Measurements from ENCODE around the gene RNF43. TPM values are rescaled to one million over a fixed set of nuclear protein-coding genes. Genes with fewer than 3 reads are reported as not detected.

The RNF43 gene
- total and polyA plus RNA-seq, 2 experiments from 2014 or later: under 0.01 to 0.23 TPM

DNA sequence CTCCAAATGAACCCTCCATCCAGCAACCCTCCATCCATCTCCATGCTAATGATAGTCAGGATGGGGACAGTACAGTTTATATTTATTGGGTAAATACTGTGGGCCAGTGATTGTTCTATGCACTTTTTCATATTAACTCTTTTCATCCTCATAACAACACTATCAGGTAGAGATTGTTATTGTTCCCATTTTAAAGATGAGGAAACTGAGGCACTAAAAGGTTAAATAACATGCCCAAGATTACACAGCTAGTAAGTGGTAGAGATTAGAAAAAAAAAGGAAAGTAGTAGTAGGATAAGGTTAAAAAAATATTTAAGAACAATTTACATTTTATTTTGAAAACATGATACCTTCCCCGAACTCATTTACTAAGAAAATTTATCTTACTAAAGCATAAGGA, 43.4 kb downstream of the RNF43 start:
- Histone ChIP-seq H4K20me1 (ENCODE audit: insufficient read depth) (no peaks in the 10 kb centered on the region), H3K79me2 (ENCODE audit: insufficient read depth) (no peaks in the 10 kb centered on the region), H2AFZ (no peak overlapping the region), H3K27ac (no peak overlapping the region), H3K27me3 (replicated peaks; ENCODE audit: insufficient read depth) (no peaks in the 10 kb centered on the region; the same call in 1 of the 2 replicates), H3K9ac (no peak overlapping the region), H3F3A (ENCODE audit: insufficient read depth) (no peaks in the 10 kb centered on the region), H3K9me3 (ENCODE audit: low read depth) (no peaks in the 10 kb centered on the region), H3K9me2 (ENCODE audit: insufficient read depth) (no peaks in the 10 kb centered on the region), H3K4me1 (ENCODE audit: insufficient read depth) (no peaks in the 10 kb centered on the region), H3K4me2 (ENCODE audit: unreplicated experiment) (no peak overlapping the region), H3K36me3 (ENCODE audit: low read depth) (no peaks in the 10 kb centered on the region), H3K4me3 (no peak overlapping the region)
- WGBS, 2 experiments (ENCODE audit: low coverage in 1 of 2, low lambda C conversion rate in 2 of 2, missing lambda C conversion rate in 2 of 2): 40 to 45% methylated on average over 1 of the region's 1 CpG
- DNase-seq: no peak
- TF ChIP-seq EZH2phosphoT487 (IDR thresholded peaks at IDR 0.05; ENCODE audit: insufficient read depth, low read depth) (no peak), EZH2 (IDR thresholded peaks at IDR 0.05; ENCODE audit: insufficient read depth, poor library complexity, severe bottlenecking) (no peak)
- in situ Hi-C loops (cut with MboI): no loop called here

DNA sequence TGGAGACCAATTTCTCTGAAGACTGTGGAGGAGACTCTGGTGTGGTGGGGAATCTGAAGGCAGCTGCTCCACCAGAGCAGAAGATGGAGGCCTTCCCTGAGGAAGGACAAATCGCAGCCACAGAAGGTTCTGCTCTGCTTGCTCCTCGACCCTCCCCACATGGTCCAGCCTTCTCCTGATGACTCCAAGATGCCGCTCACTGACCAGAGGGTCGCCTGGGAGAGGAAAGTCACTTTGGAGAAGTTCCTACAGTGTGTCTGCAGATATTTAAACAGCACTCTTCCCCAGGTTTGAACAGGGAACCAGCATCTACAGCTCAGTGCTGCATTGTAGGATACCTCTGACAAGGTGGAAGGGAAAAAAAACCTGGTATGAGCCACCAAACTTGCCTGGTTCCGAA, 44.3 kb downstream of the RNF43 start:
- no peak for TF ChIP-seq EZH2 (IDR thresholded peaks at IDR 0.05; ENCODE audit: insufficient read depth, poor library complexity, severe bottlenecking)
- TF ChIP-seq EZH2phosphoT487 (IDR thresholded peaks at IDR 0.05; ENCODE audit: insufficient read depth, low read depth): no peak
- H2AFZ ChIP-seq: no peak overlapping the region
- no peak overlapping the region for H3K4me3 ChIP-seq
- in situ Hi-C loops (cut with MboI): no loop called here
- no peak for DNase-seq
- H3F3A ChIP-seq (ENCODE audit: insufficient read depth): no peaks in the 10 kb centered on the region
- no peaks in the 10 kb centered on the region for H3K4me1 ChIP-seq (ENCODE audit: insufficient read depth)
- no peaks in the 10 kb centered on the region for H4K20me1 ChIP-seq (ENCODE audit: insufficient read depth)
- no peak overlapping the region for H3K27ac ChIP-seq
- no peak overlapping the region for H3K4me2 ChIP-seq (ENCODE audit: unreplicated experiment)
- no peaks in the 10 kb centered on the region for H3K9me3 ChIP-seq (ENCODE audit: low read depth)
- no peaks in the 10 kb centered on the region for H3K36me3 ChIP-seq (ENCODE audit: low read depth)
- no peaks in the 10 kb centered on the region; the same call in 1 of the 2 replicates for H3K27me3 ChIP-seq (replicated peaks; ENCODE audit: insufficient read depth)
- WGBS, 2 experiments (ENCODE audit: low coverage in 1 of 2, low lambda C conversion rate in 2 of 2, missing lambda C conversion rate in 2 of 2): 25 to 28% methylated on average over 5 of the region's 5 CpGs
- H3K9me2 ChIP-seq (ENCODE audit: insufficient read depth): no peaks in the 10 kb centered on the region
- H3K9ac ChIP-seq: no peak overlapping the region
- H3K79me2 ChIP-seq (ENCODE audit: insufficient read depth): no peaks in the 10 kb centered on the region

DNA sequence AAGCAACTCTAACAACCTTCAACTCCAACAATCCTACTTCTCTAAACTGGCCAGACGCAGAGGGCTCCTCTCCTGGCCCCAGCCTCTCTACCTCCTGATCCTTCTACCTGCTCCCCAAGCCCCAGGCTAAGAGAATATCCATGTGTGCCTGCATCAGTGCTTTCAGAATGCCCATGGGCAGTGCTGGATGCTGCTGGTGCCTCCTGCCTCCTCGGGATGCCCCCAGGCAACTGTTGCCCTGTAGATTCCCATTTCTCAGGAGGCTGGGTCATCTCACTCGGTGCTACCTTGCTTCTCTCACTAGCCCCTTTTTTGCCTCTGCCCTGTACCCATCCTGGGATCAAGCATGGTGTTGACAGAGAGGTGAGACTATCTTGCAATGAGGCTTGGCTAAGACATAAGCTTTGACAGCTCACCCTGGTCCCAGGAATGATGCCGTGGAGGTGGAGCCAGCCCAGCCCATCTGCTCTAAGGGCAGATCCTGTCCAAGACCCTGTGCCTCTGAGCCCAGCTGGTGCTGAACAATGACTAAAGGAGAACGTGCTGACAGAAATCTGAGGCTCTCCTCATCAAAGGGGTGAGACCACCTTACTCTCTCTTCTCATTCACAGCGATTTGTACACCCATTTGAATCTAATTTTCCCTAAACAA, 45.9 kb downstream of the RNF43 start:
- in situ Hi-C loops (cut with MboI): no loop called here
- Histone ChIP-seq H2AFZ (no peak overlapping the region), H3F3A (ENCODE audit: insufficient read depth) (no peaks in the 10 kb centered on the region), H3K79me2 (ENCODE audit: insufficient read depth) (no peaks in the 10 kb centered on the region), H3K4me1 (ENCODE audit: insufficient read depth) (no peaks in the 10 kb centered on the region), H3K4me2 (ENCODE audit: unreplicated experiment) (no peak overlapping the region), H3K36me3 (ENCODE audit: low read depth) (no peaks in the 10 kb centered on the region), H3K9me3 (ENCODE audit: low read depth) (no peaks in the 10 kb centered on the region), H3K27ac (no peak overlapping the region), H4K20me1 (ENCODE audit: insufficient read depth) (no peaks in the 10 kb centered on the region), H3K9me2 (ENCODE audit: insufficient read depth) (no peaks in the 10 kb centered on the region), H3K4me3 (no peak overlapping the region), H3K9ac (no peak overlapping the region), H3K27me3 (replicated peaks; ENCODE audit: insufficient read depth) (no peaks in the 10 kb centered on the region; the same call in 1 of the 2 replicates)
- 26 to 27% methylated on average over 6 of the region's 6 CpGs for WGBS, 2 experiments (ENCODE audit: low coverage in 1 of 2, low lambda C conversion rate in 2 of 2, missing lambda C conversion rate in 2 of 2)
- DNase-seq: no peak
- TF ChIP-seq EZH2 (IDR thresholded peaks at IDR 0.05; ENCODE audit: insufficient read depth, poor library complexity, severe bottlenecking): no peak
- no peak for TF ChIP-seq EZH2phosphoT487 (IDR thresholded peaks at IDR 0.05; ENCODE audit: insufficient read depth, low read depth)

DNA sequence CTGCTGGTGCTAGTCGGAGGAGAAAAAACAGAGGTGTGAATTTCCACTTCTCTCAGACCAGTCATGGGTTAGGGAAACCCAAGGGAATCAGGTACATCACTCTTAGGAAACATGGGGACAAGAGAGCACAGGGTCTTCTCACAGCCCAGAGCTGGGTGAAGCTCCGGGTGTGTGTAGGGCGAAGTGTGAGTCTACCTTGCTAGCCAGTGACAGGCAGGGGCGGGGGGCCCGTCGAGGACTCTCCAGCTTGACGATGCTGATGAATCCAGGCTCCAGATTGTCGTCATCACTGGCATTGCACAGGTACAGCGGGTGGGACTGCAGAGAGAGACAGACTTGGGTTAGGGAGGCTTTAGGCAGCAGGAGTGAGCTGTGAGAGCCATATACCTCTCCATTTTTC, 46.6 kb downstream of the RNF43 start:
- 40 to 46% methylated on average over 9 of the region's 9 CpGs for WGBS, 2 experiments (ENCODE audit: low coverage in 1 of 2, low lambda C conversion rate in 2 of 2, missing lambda C conversion rate in 2 of 2)
- in situ Hi-C loops (cut with MboI): no loop called here
- Histone ChIP-seq H3K9me3 (ENCODE audit: low read depth) (no peaks in the 10 kb centered on the region), H2AFZ (no peak overlapping the region), H3F3A (ENCODE audit: insufficient read depth) (no peaks in the 10 kb centered on the region), H3K27ac (no peak overlapping the region), H3K9me2 (ENCODE audit: insufficient read depth) (no peaks in the 10 kb centered on the region), H4K20me1 (ENCODE audit: insufficient read depth) (no peaks in the 10 kb centered on the region), H3K4me2 (ENCODE audit: unreplicated experiment) (no peak overlapping the region), H3K9ac (no peak overlapping the region), H3K4me1 (ENCODE audit: insufficient read depth) (no peaks in the 10 kb centered on the region), H3K4me3 (no peak overlapping the region), H3K36me3 (ENCODE audit: low read depth) (no peaks in the 10 kb centered on the region), H3K79me2 (ENCODE audit: insufficient read depth) (no peaks in the 10 kb centered on the region), H3K27me3 (replicated peaks; ENCODE audit: insufficient read depth) (no peaks in the 10 kb centered on the region; the same call in 1 of the 2 replicates)
- no peak for DNase-seq
- TF ChIP-seq EZH2phosphoT487 (IDR thresholded peaks at IDR 0.05; ENCODE audit: insufficient read depth, low read depth): no peak
- TF ChIP-seq EZH2 (IDR thresholded peaks at IDR 0.05; ENCODE audit: insufficient read depth, poor library complexity, severe bottlenecking): no peak

Measured in GM23248 (cell line).